Body of pancreas (tissue), 4 donors: ENCODE measurements around the gene KIAA1671.

Experiments used
- CTCF ChIP-seq, 7 experiments: fragments of 450-650 bp in 4 of 7; fragments of 200-600 bp in 3 of 7; sonication (generic) in 3 of 7; IDR thresholded peaks; one replicate each; pipeline ENCODE4 v1.5.1; 2016 to 2019; ENCODE audit warnings: antibody characterized with exemption in 7 of 7
- POLR2A ChIP-seq, 3 donors: fragments of 450-650 bp; IDR thresholded peaks; one replicate each; pipeline ENCODE4 v1.6.1; 2016; ENCODE audit warnings: antibody characterized with exemption in 3 of 3, mild to moderate bottlenecking in 2 of 3

- no peak for TF ChIP-seq CTCF (IDR thresholded peaks at IDR 0.05)
- no peak for TF ChIP-seq POLR2A (IDR thresholded peaks at IDR 0.05)
These were observed 222.4 kb downstream of the KIAA1671 start for GRCh38 chr22:25174888-25175411.
